GM18907 (cell line): Measurements from ENCODE around the gene SEH1L.
"Not testable (repeated sequence)": the region's sequence is repeated elsewhere in the genome, so short reads cannot be mapped to it uniquely, and the experiment has no call there.

Experiments
- ATAC-seq: cut with Tn5 transposase; IDR thresholded peaks from one replicate; pipeline ENCODE4 v1.9.1; 2021; ENCODE audit warnings: mild to moderate bottlenecking, moderate library complexity; ENCODE audit not compliant: unreplicated experiment

Gene SEH1L

GRCh38 chr18:12995424-12995823 lies 47.6 kb downstream of the SEH1L start:
- ATAC-seq = no peak

DNA sequence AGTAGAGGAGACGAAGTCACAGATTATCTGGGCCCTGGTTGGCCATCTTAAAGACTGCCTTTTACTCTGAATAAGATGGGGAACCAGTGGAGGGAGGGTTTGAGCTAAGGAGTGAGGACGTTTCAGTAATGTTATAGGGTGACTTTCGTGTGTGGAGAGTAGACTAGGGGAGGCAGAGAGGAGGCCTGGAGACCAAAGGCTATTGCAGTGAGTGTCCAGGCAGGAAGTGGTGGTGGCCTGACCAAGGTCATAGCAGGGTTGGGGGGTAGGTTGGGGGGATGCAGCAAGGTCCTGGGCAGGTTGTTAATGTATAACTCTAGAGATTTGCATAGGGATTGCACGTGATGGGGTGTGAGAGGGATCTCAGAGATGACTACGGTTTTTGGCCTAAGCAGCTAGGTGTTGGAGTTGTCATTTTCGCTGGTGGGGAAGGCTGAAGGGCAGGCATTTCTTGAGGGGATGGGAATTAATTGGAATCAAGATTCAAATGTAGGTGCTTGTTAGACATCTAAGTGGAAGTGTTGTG lies 48.2 kb downstream of the SEH1L start:
- ATAC-seq = no peak

DNA sequence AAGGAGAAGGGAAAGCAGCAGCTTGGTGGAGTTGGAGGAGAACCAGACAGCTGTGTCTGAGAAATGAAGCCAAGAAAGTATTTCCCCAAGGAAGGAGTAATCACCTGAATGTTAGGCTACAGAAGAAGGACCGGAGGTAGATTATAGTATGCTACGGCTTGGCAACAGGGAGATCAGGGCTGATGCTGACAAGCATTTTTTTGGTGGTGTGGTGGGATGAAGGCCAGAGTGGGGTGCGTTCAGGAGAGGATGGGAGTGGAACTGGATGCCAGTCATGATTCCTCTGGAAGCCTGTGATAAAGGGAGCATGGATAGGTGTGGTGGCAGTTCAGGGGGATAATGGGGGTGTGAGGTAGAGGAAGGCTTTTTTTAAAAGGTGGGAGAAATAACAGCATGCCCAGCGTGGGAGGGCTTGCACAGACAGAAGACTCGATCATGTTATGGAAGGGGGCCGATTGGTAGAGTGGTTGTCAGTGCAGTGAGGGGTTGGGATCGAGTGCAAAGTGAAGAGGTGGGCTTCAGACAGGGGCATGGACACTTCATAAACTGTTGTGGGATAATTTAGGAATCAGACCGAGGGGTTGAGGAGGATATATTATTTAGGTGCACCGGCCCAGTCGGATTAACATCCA lies 49.0 kb downstream of the SEH1L start:
- ATAC-seq = no peak

GRCh38 chr18:12997330-12997729 lies 49.5 kb downstream of the SEH1L start:
- not testable (repeated sequence) for ATAC-seq

- no peak for ATAC-seq
Measured at GRCh38 chr18:12998332-12999060, 50.7 kb downstream of the SEH1L start.

GRCh38 chr18:13003466-13003896 lies 55.7 kb downstream of the SEH1L start:
- peak; percentile 46 for ATAC-seq

- ATAC-seq = no peak
Measured at GRCh38 chr18:13004396-13004795, 56.6 kb downstream of the SEH1L start.

- ATAC-seq = no peak
Measured at GRCh38 chr18:13005289-13005688, 57.5 kb downstream of the SEH1L start.

GRCh38 chr18:13006531-13007247 lies 58.9 kb downstream of the SEH1L start:
- no peak for ATAC-seq

- ATAC-seq = no peak
Measured at GRCh38 chr18:13007248-13007560, 59.4 kb downstream of the SEH1L start.

DNA sequence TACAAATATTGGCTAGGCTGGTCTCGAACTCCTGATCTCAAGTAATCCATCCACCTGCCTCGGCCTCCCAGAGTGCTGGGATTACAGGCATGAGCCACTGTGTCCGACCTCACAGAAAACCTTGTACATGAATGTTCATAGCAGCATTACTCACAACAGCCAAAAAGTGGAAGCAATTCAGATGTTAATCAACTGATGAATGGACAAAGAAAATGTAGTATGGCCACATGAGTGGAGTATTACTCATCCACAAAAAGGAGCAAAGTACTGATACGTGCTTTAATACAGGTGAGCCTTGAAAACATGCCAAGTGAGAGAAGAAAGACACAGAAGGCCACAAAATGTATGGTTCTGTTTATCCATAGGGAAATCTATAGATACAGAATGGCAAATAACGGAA lies 63.9 kb downstream of the SEH1L start:
- ATAC-seq = no peak

GRCh38 chr18:13014232-13014631 lies 66.4 kb downstream of the SEH1L start:
- ATAC-seq = no peak

DNA sequence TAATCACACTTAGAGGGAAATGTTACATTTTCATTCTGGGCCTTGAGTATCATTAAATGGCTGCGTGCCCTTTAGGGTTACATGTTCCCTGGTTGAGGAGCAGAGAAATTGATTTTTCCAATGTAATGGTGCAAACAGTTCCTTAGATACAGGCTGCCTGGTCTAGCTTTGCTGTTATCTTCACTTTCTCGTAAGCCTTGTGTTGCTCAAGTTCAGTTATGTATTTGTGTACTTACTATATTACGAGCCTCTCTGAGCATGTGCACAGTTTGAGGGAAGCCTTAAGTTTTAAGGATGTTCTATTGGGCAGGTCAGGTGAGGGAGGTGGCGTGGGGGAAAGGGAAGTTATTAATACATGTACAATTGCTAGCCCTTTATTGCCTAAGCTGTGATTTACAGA lies 67.0 kb downstream of the SEH1L start:
- no peak for ATAC-seq

DNA sequence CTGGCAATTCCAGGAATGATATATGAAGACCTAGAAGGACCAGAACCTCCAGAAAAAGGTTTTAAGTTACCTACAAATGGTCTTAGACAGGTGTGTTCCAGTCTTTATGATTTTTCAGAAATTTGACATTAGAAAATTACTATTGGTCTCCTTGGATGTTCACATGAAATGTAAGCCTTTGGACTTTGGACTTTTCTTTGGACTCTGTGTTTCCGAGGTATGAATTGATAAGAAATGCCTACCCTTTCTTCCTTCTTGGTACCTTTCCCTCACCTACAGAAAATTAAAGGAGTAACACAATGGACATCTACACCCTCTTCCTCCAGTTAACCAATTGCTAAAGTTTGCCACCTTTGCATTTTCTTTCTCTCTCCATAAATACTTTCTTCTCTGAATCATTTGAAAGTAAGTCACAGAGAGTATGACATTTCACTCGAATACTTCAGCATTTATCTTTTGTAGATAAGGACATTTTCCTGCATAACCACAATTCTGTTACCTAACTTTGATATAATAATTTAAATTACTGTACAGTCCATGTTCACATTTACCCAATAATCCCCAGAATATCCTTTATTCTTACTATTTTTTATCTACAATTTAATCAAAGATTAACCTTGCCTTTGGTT lies 69.5 kb downstream of the SEH1L start:
- ATAC-seq = no peak

DNA sequence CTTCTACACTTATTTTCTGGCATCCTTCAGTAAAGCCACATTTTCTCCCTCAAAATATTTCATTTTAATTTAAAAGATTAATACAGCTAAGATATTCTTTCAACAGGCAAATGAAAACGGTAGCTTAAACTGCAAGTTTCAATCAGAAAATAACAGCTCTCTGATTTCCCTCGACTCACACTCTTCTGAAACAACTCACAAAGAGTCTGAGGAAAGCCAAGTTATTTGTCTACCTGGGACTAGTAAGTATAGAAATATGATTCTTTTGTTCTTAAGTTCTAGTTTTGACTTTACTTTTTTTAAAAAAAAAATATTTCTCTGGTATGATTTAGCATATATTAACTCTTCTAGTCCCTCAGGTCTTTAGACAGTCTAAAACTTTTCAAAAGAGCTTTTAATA lies 70.6 kb downstream of the SEH1L start:
- ATAC-seq = no peak

GRCh38 chr18:13019301-13019700 lies 71.5 kb downstream of the SEH1L start:
- ATAC-seq = peak; percentile 61

GRCh38 chr18:13022644-13023043 lies 74.8 kb downstream of the SEH1L start:
- ATAC-seq = no peak

DNA sequence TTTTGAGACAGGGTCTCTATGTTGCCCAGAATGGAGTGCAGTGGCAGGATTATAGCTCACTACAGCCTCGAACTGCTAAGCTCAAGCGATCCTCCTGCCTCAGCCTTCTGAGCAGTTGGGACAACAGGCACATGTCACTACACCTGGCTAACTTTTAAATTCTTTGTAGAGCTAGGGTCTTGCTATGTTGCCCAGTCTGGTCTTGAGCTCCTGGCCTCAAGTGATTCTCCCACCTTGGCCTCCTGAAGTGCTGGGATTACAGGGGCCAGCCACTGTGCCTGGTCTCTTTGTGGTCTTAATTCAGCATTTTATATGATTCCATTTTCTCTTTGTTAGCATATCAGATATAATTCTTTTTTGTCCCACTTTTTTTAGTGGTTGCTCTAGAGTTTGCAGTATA lies 77.4 kb downstream of the SEH1L start:
- ATAC-seq = no peak

DNA sequence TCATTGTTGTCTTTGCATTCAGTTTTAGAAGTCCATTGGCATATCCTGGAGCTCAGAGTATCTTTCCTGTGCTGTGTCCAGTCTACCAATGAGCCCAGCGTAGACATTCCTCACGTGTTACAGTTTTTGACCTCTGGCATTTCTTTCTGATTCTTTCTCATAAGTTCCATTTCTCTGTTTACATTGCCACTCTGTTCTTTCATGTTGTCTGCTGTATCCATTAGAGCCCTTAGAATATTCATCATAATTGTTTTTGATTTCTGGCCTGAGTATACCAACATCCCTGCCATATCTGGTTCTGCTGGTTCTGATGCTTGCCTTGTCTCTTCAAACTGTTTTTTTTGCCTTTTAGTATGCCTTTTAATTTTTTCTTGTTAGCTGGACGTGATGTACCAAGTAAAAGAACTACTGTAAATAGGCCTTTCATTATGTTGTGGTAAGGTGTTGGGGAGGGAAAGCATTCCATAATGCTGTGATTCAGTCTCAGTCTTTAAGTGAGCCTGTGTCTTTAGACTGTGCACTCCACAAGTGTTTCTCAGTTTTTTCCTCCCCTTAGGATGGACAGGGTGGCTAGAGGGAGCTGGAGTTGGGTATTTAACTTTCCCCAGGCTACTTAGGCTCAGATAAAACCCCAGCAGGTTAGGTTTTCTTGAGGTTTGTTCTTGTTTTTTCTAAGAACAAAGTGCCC lies 78.9 kb downstream of the SEH1L start:
- ATAC-seq = no peak

DNA sequence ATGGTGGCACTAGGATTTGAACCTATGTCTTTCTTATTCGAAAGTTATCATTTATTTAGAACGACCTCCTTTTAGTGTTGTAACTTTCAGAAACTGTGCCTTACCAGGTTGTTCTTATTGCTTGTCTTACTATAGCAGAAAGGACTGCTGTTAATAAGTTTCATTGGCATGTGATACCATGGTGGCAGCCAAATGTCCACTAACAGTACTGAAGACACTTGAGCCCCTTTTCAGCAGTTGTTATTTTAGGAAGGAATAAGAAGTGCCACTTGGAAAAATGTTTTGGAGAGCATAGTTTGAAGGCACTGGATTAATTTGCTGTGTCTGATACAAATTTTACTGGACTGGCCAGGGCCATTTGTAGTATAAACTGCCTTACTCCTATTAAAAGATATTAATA lies 81.1 kb downstream of the SEH1L start:
- no peak for ATAC-seq

GRCh38 chr18:13032173-13032572 lies 84.4 kb downstream of the SEH1L start:
- ATAC-seq = no peak
